HFFc6 (cell line): ENCODE measurements around the gene LHFPL3. TPM values are rescaled to one million over a fixed set of nuclear protein-coding genes. Genes with fewer than 3 reads are reported as not detected.
"Not testable (repeated sequence)": the region's sequence is repeated elsewhere in the genome, so short reads cannot be mapped to it uniquely, and the experiment has no call there.

Experiments
- DNase-seq: peaks from one replicate; pipeline ENCODE4 v3.0.0-alpha.2; 2018
- H3K27ac Mint-ChIP-seq: 2 replicates; pipeline ENCODE4 v1.8.0; 2020; ENCODE audit warnings: mild to moderate bottlenecking, mixed read lengths
- H3K27me3 Mint-ChIP-seq: 2 replicates; pipeline ENCODE4 v1.8.0; 2021; ENCODE audit warnings: mild to moderate bottlenecking, moderate library complexity, mixed read lengths; ENCODE audit not compliant: insufficient read depth
- H3K36me3 Mint-ChIP-seq: 2 replicates; pipeline ENCODE4 v1.8.0; 2021; ENCODE audit warnings: low read depth, mixed read lengths
- H3K4me1 Mint-ChIP-seq: 2 replicates; pipeline ENCODE4 v1.8.0; 2020; ENCODE audit warnings: low read depth, mixed read lengths
- H3K4me3 Mint-ChIP-seq: 2 replicates; pipeline ENCODE4 v1.8.0; 2020; ENCODE audit warnings: mild to moderate bottlenecking, moderate library complexity, mixed read lengths
- H3K9me3 Mint-ChIP-seq: 2 replicates; pipeline ENCODE4 v1.8.0; 2020; ENCODE audit warnings: mild to moderate bottlenecking, mixed read lengths
- CTCF ChIP-seq: fragments of 200-600 bp; sonication (generic); IDR thresholded peaks from 2 replicates; pipeline ENCODE4 v1.5.0; 2021; ENCODE audit warnings: antibody characterized with exemption, mild to moderate bottlenecking
- total RNA-seq, 6 experiments: library from RNA; stranded (reverse); fragmentation: NEBNext Ultra II Directional; extraction: Animal tissue kit (Norgen Biotek cat#: 25700); gene quantifications; 2 replicates in 1 of 6; 3 replicates in 5 of 6; pipeline ENCODE4 v1.2.3, GENCODE V29; 2021

The LHFPL3 gene
- total RNA-seq, 6 experiments from 2014 or later = not detected

GRCh38 chr7:104548861-104549260 lies 220.5 kb downstream of the LHFPL3 start:
- peaks cover 33% of the 10 kb centered on the region for H3K9me3 Mint-ChIP-seq
- H3K36me3 Mint-ChIP-seq = no peaks in the 10 kb centered on the region
- peaks cover 1% of the 10 kb centered on the region; the same call in 1 of the 2 replicates for H3K27me3 Mint-ChIP-seq
- TF ChIP-seq CTCF = no peak
- no peak overlapping the region for H3K27ac Mint-ChIP-seq
- H3K4me1 Mint-ChIP-seq = no peaks in the 10 kb centered on the region
- H3K4me3 Mint-ChIP-seq = no peak overlapping the region
- DNase-seq = no peak

- Mint-ChIP-seq H3K27ac (no peak overlapping the region), H3K4me1 (no peaks in the 10 kb centered on the region), H3K9me3 (peaks cover 38% of the 10 kb centered on the region), H3K27me3 (no peaks in the 10 kb centered on the region), H3K36me3 (no peaks in the 10 kb centered on the region), H3K4me3 (no peak overlapping the region)
- TF ChIP-seq CTCF = no peak
- no peak for DNase-seq
These were observed 222.0 kb downstream of the LHFPL3 start for GRCh38 chr7:104550362-104550761.

- H3K36me3 Mint-ChIP-seq = no peaks in the 10 kb centered on the region
- H3K9me3 Mint-ChIP-seq = peaks cover 37% of the 10 kb centered on the region
- H3K4me1 Mint-ChIP-seq = no peaks in the 10 kb centered on the region
- no peaks in the 10 kb centered on the region for H3K27me3 Mint-ChIP-seq
- H3K27ac Mint-ChIP-seq = no peak overlapping the region
- no peak for DNase-seq
- no peak overlapping the region for H3K4me3 Mint-ChIP-seq
- no peak for TF ChIP-seq CTCF
These were observed 222.8 kb downstream of the LHFPL3 start for GRCh38 chr7:104551226-104551625.

- H3K27ac Mint-ChIP-seq = no peak overlapping the region
- DNase-seq = no peak
- TF ChIP-seq CTCF = no peak
- H3K9me3 Mint-ChIP-seq = peaks cover 38% of the 10 kb centered on the region
- H3K36me3 Mint-ChIP-seq = no peaks in the 10 kb centered on the region
- H3K4me1 Mint-ChIP-seq = no peaks in the 10 kb centered on the region
- no peaks in the 10 kb centered on the region for H3K27me3 Mint-ChIP-seq
- H3K4me3 Mint-ChIP-seq = no peak overlapping the region
These were observed 223.7 kb downstream of the LHFPL3 start for GRCh38 chr7:104552102-104552501.

GRCh38 chr7:104553074-104553473 lies 224.7 kb downstream of the LHFPL3 start:
- no peak for DNase-seq
- Mint-ChIP-seq H3K27ac (no peak overlapping the region), H3K27me3 (no peaks in the 10 kb centered on the region), H3K9me3 (peaks cover 41% of the 10 kb centered on the region), H3K4me1 (no peaks in the 10 kb centered on the region), H3K4me3 (no peak overlapping the region), H3K36me3 (no peaks in the 10 kb centered on the region)
- TF ChIP-seq CTCF = no peak

GRCh38 chr7:104563350-104563901 lies 235.0 kb downstream of the LHFPL3 start:
- not testable (repeated sequence) for DNase-seq, H3K27me3 Mint-ChIP-seq, H3K4me3 Mint-ChIP-seq, H3K27ac Mint-ChIP-seq, H3K4me1 Mint-ChIP-seq, H3K36me3 Mint-ChIP-seq
- H3K9me3 Mint-ChIP-seq = peaks cover 22% of the 10 kb centered on the region
